ACHN (cell line): ENCODE measurements around the gene MRPL58.
"Not testable (repeated sequence)": the region's sequence is repeated elsewhere in the genome, so short reads cannot be mapped to it uniquely, and the experiment has no call there.

Experiments
- DNase-seq: peaks from one replicate; pipeline ENCODE4 v3.0.0-alpha.2; 2015
- in situ Hi-C: cut with HindIII; loops from 2 replicates; pipeline ENCODE4 v1.10.0; 2017; ENCODE audit warnings: low sequenced_read_pairs, low pct_ligation_motif_present, low pct_unique_long_range_greater_than_20kb

Gene MRPL58

DNA sequence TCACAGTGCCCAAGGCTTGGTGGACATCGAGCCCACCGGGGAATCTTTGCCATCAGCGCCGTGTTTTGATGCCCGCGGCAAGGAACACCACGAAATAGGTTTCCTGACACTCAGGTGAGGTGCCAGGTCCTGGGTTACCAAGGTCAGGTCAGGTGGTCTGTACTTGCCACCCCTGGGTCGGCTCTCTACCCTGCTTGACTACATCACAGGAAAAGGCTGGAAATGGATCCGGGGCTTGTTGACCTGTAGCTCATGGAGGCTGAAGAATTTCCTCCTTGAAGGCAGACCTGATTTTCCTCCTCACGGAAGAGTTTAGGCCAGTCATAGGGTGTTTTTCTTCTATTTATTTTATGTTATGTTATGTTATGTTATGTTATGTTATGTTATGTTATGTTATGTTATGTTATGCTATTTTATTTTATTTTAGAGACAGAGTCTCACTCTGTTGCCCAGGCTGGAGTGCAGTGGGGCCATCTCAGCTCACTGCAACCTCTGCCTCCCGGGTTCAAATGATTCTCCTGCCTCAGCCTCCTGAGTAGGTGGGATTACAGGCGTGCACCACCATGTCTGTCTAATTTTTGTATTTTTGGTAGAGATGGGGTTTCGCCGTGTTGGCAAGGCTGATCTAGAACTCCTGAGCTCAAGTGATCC lies 29.7 kb upstream of the MRPL58 start:
- in situ Hi-C loops, result not testable (repeated sequence)
- DNase-seq, result peak; percentile 32

DNA sequence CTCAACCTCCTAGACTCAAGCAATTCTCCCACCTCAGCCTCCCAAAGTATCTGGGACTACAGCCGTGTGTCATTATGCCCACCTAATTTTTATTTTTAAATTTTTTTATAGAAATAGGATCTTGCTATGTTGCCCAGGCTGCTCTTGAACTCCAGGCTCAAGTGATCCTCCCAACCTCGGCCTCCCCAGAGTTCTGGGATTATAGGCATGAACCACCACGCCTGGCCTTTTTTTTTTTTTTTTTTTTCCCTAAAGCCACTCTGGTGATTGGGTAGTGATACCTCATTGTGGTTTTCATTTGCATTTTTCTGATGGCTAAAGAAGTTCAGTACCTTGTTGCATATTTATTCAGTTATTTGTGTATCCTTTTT lies 26.3 kb upstream of the MRPL58 start:
- in situ Hi-C loops, result no loop called here
- DNase-seq, result no peak

GRCh38 chr17:74987418-74987908 lies 25.0 kb upstream of the MRPL58 start, which contains the start of gene CDR2L:
CDR2L (plus strand) TSS chr17:74987632; CDS start chr17:74988044, 412 bp downstream.
- DNase-seq, result peak; percentile 95
- in situ Hi-C loops, result no loop called here

GRCh38 chr17:74987909-74988711 lies 24.4 kb upstream of the MRPL58 start:
- DNase-seq, result peak; percentile 81
- in situ Hi-C loops, result no loop called here

GRCh38 chr17:74990581-74991105 lies 21.8 kb upstream of the MRPL58 start:
- DNase-seq, result no peak
- in situ Hi-C loops, result no loop called here

- in situ Hi-C loops, result no loop called here
- DNase-seq, result no peak
Measured at GRCh38 chr17:74992223-74992622, 20.2 kb upstream of the MRPL58 start.

DNA sequence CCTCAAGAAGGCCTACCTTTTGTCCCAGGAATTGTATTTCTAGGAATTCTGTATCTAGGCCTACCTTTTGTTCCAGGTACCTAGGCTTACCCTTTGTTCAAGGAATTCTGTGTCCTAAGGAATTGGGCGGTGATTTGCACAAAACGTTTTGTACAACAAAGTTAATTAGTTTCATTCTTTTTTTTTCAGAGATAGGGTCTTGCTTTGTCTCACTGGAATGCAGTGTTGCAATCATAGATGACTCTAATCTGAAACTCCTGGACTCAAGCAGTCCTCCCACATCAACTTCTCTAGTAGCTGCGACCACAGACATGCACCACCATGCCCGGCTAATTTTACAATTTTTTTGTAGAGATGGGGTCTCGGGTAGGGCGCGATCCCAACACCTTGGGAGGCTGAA lies 18.0 kb upstream of the MRPL58 start:
- DNase-seq, result no peak
- in situ Hi-C loops, result no loop called here

- no peak for DNase-seq
- in situ Hi-C loops, result no loop called here
Measured at GRCh38 chr17:74995847-74996246, 16.6 kb upstream of the MRPL58 start.

- no peak for DNase-seq
- in situ Hi-C loops, result no loop called here
Measured at GRCh38 chr17:74998783-74999182, 13.7 kb upstream of the MRPL58 start.

DNA sequence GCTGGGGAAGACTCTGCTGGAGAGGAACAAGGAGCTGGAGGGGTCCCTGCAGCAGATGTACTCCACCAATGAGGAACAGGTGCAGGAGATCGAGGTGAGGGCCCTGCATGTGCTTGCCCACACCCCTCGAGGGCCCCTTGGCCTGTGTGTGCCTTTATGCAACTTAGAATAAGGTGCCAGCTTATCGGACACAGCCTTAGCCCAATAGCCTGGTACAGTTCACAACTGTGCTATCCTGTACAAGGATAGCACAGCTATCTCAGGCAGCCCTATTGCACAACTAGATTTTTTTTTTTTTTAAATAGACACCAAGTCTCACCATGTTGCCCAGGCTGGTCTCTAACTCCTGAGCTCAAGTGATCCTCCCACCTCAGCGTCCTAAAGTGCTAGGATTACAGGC lies 12.9 kb upstream of the MRPL58 start:
- in situ Hi-C loops, result no loop called here

DNA sequence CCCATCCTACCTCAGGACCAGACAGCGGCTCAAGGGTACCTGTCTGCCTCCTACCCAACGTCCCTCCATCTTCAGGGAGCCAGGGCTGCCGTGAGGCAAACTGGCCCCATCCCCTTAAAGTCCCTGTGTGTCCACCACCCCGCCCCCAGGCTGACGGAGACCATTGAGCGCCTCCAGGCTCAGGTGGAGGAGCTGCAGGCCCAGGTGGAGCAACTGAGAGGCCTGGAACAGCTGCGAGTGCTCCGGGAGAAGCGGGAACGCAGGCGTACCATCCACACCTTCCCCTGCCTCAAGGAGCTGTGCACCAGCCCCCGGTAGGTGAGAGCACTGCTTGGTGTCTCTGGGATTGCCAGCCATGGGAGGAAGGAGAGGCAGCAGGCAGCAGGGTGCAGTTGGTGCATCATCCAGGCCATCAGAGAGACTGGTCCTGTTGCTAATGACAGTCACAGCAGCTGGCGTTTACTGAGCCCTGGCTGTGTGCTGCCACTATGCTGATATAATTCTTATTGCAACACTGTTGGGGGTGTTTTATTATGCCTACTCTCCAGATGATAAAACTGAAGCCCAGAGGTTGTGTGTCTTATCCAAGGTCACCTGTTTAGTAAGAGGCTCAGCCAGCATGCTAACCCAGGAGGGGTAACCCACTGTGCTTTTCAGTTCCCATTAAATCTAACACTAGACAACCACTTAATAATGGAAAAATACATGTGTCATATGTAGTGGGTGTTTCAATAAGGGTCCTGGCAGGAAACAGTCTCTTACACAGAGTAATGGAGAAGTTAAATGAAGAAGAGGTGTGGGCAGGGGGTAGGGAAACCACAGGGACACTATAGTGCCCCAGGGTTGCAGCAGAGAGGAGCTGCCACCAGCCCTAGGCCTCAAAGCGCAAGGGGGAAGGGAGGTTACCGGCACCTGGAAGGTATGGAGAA lies 10.3 kb upstream of the MRPL58 start:
- in situ Hi-C loops, result no loop called here
- DNase-seq, result no peak

More for the DNA sequence above, 12.9 kb upstream of the MRPL58 start:
- DNase-seq, result no peak

DNA sequence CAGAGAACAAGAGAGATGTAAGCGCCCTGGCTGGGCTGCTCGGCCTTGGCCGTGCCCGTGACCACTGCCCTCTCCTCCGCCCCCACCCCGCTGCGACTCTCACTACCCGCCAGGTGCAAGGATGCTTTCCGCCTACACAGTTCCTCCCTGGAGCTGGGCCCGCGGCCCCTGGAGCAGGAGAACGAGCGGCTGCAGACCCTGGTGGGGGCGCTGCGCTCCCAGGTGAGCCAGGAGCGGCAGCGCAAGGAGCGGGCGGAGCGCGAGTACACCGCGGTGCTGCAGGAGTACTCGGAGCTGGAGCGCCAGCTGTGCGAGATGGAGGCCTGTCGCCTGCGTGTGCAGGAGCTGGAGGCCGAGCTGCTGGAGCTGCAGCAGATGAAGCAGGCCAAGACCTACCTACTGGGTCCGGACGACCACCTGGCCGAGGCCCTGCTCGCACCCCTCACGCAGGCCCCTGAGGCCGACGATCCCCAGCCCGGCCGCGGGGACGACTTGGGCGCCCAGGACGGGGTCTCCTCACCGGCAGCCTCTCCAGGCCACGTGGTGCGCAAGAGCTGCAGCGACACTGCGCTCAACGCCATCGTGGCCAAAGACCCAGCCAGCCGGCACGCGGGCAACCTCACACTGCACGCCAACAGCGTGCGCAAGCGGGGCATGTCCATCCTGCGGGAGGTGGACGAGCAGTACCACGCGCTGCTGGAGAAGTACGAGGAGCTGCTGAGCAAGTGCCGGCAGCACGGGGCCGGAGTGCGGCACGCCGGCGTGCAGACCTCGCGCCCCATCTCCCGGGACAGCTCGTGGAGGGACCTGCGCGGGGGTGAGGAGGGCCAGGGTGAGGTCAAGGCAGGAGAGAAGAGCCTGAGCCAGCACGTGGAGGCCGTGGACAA lies 9.2 kb upstream of the MRPL58 start:
- no peak for DNase-seq
- in situ Hi-C loops, result no loop called here

DNA sequence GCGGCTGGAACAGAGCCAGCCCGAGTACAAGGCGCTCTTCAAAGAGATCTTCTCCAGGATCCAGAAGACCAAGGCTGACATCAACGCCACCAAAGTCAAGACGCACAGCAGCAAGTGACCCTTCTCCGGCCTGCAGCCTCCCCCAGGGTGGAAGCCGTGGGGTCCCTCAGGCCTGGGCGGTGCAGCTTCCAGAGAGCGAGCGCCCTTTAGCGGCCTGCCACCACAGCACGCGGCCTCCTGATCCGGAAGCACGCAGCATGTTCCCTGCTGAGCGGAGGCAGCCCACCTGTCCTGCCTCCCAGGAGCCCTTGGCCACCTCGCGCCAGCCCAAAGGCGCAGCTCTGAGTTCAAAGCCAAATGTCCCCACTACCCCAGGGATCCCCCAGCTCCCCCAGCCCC lies 8.5 kb upstream of the MRPL58 start:
- in situ Hi-C loops, result no loop called here

GRCh38 chr17:75004371-75004770 lies 8.1 kb upstream of the MRPL58 start:
- in situ Hi-C loops, result no loop called here

More for the DNA sequence above, 8.5 kb upstream of the MRPL58 start:
- DNase-seq, result no peak

GRCh38 chr17:75005291-75005690 lies 7.2 kb upstream of the MRPL58 start:
- DNase-seq, result no peak

More at GRCh38 chr17:75004371-75004770, 8.1 kb upstream of the MRPL58 start:
- no peak for DNase-seq

DNA sequence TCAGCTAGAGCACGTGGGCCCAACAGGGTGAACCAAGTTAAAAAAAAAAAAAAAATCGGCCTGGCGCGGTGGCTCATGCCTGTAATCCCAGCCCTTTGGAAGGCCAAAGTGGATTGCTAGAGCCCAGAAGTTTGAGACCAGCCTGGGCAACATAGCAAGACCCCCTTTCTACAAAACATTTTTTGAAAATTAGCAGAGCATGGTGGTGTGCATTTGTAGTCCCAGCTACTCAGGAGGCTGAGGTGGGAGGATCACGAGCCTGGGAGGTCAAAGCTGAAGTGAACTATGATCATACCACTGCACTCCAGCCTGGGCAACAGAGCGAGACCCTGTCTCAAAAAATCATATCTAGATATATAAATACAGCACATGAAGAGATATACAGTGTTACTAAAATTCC lies 6.4 kb upstream of the MRPL58 start:
- in situ Hi-C loops, DNase-seq: not testable (repeated sequence)

More at GRCh38 chr17:75005291-75005690, 7.2 kb upstream of the MRPL58 start:
- in situ Hi-C loops, result no loop called here

- DNase-seq, result no peak
- in situ Hi-C loops, result no loop called here
Measured at GRCh38 chr17:75006653-75007052, 5.8 kb upstream of the MRPL58 start.

DNA sequence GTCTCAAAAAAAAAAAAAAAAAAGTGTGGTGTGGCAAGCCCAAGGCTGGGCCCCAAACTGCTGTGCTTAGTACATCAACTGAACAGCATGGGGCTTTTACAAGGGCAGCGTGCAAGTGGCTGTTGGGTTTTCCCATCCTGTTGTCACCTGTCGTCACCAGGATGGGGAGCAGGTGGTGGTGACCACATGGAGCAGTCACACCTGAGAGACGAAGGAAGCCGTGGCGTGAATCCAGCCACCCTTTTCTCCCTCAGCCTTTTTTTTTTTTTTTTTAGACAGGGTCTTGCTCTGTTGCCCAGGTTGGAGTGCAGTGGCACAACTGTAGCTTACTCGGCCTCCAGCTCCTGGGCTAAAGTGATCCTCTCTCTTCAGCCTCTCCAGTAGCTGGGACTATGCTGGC lies 4.1 kb upstream of the MRPL58 start:
- in situ Hi-C loops, result no loop called here
- no peak for DNase-seq
